NCI-H345 treated with DMSO at 0.1 percent for 48 hours (cell line): ENCODE data around the gene PPFIA4.
"Not testable (repeated sequence)": the region's sequence is repeated elsewhere in the genome, so short reads cannot be mapped to it uniquely, and the experiment has no call there.

Experiments used
- DNase-seq: peaks from one replicate; lab custom pipeline; 2025; ENCODE audit not compliant: unreplicated experiment; lab: John Stamatoyannopoulos, UW

Gene PPFIA4

DNA sequence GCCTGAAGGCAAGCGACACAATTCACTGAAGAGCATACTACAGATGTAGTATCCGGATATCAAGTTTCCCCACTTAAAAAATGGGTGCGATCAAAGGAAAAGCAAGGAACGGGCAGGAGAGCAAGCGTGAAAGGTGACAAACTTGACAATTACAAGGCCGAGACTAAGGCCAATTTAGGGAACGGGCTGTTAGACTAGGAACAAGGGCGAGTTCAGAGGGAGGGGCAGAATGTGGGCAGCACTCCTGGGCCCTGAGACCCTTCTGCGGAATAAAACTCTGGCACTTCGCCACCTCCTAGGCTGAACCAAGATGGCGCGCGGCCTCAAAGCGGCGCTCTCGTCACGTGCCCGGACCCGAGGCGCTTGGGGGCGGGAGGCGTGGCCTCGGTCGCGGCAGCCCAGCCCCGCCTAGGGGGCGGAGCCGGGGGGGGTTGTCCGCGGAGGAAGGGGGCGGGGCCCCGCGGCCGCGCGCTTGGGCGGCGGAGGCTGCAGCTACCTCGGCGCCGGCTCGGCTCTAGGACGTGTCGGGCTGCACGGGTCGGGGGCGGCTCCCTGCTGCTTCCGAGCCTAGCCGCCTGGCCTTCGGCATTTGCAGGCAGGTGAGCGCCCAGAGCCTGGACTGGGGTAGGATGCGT lies at the start of gene PPFIA4:
TSS of gene PPFIA4 (plus strand) at position 461 of the 635 bp plus-strand sequence. CDS start 12,518 bp downstream, outside the sequence.
- DNase-seq, result peak; percentile 88

DNA sequence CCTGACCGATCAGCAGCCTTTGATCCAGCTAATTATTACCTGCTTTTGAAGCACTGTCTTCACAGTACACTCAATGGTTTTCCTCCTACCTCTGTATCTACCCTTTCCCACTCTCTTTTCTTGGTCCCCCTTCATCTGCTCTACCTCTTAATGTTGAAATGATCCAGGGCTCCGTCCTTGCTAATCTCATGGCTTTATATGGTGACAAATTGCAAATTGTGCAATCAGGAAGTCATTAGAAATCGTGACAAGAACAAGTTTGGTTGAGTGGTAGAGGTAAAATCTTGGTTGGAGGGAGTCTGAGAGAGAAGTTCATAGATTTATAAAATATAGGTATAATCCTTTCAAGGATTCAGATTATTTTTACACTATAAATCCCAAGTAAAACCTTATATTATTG lies 49.7 kb upstream of the PPFIA4 start:
- DNase-seq, result no peak

- DNase-seq, result no peak
Observed at GRCh38 chr1:202979459-202979858, 46.8 kb upstream of the PPFIA4 start.

- DNase-seq, result no peak
Observed at GRCh38 chr1:202981939-202982338, 44.4 kb upstream of the PPFIA4 start.

GRCh38 chr1:202982715-202983430 lies 43.4 kb upstream of the PPFIA4 start:
- no peak for DNase-seq

DNA sequence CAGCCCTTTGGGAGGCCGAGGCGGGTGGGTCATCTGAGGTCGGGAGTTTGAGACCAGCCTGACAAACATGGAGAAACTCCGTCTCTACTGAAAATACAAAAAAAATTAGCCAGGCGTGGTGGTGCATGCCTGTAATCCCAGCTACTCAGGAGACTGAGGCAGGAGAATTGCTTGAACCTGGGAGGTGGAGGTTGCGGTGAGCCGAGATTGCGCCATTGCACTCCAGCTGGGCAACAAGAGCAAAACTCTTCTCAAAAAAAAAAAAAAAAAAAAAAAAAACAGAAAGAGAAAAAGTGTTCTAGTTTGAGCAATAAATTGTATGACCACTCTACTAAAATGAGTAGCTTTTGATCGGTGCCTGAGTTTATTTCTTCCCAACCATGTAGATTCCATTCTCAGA lies 40.2 kb upstream of the PPFIA4 start:
- not testable (repeated sequence) for DNase-seq

DNA sequence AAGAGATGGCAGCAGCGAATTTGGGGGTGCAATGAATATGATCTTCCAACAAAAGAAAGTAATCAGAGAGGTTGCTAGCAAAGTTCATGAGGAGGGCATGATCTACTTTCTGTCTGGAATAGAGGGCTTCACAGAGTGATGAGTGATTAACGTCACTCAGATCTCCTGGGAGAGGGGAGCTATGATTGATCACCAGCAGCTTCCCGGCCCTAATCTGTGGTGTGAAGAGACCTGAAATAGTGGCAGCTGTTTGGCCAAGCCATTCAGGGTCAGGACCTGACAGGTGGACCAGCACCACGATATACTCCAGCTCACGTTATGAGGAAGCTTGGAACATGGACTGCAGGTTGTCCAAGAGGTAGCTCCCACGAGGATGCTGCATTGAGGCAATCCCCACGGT lies 39.0 kb upstream of the PPFIA4 start:
- DNase-seq, result no peak

DNA sequence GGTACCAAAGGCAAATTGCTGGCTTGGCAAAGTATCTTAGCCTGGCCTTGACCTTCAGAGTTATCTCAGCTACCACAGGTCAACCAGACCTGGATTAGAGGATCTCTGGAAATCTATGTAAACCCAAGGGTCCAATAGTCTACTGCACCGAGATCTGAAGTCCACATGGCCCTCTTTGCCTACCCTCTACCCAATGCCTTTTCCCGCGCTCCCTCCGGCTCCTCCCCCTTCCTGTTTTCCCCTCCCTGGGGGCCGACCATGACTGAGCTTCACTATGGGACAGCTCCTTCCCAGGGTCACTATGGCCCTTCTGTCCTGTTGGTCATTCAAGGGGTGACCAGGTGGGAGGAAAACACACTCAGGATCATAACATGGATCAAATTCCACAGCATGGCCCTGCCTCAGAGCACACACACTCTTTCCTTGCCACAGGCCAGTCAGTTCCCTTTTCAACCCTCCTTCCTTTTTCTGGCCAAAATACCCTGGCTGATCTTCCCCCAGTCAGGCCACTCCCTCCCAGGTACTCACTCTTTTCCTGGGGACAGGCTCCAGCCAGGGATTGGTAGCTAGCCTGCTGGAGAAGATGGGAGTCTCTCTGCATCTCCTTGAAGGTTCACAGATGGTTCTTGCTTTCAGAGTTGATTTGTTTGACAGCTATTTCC lies 38.2 kb upstream of the PPFIA4 start:
- no peak for DNase-seq

DNA sequence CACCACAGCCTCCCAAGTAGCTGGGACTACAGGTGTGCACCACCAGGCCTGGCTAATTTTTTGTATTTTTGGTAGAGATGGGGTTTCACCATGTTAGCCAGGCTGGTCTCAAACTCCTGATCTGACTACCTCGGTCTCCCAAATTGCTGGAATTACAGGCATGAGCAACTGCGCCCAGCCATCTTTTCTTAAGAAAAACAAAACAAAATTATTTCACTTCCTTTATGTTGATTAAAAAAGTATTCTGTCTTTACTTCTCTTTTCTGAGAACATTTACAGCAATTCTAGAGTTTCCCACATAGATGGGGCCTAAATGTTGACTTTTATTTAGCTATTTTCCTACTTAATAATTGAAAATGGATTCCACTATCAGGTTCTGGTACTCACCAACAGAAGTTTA lies 36.4 kb upstream of the PPFIA4 start:
- DNase-seq, result no peak

DNA sequence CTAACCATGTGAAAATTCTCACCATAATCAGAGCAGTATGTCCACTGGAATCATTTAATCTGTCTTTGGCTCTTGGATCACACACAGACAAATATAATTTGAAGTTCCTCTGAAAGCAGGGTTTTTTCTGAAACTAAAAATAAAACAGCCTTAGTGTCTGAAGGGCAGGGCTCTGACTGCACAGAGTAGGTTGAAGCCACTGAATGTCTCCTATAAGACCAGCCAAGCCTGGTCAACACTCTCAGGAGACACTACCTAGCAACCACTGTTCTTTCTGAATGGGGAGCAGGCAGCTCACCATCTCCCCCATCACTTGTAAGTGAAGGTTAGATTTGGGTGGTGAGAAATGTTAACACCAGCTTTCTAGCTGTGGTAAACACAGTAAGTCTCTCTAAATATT lies 35.2 kb upstream of the PPFIA4 start:
- DNase-seq, result no peak

GRCh38 chr1:202994756-202995155 lies 31.5 kb upstream of the PPFIA4 start:
- DNase-seq, result no peak

DNA sequence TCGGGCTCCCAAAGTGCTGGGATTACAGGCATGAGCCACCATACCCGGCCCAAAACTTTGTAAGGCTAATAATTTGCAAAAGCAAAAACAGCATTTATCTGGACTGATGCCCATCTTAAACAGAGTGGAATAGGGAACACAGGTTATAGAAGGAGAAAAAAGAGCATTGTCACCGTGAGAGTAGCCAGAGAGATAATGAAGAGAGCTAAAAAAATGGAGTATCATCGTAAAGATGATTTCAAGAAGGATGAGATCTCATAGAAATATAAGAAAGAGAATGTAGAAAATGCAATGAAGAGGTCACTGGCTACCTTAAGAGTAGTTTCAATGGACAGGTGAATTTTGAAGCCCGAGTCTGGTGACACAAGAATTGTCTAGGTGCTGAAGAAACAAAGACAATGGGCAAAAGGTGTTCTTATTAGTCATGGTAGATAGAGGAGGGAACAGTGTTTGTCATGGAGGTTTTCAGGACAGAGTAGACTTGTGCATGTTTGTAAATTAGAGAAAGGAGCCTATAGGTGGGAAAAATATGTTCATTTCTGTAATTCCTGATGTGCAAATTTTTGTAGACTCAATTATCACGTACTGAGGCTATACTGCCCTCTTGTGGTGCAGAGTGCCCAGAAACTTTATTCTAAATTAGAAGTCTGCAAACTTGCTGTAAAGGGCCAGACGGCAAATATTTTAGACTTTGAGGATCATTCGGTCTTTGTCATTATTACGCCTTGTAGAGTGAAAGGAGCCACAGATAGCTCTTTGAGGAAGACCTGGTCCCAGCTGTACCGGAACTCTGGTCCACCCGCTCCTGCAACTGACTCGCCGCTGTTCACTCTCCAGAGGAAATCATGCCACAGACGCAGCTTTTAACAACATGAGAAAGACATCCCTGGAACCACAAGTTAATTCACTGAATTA lies 27.2 kb upstream of the PPFIA4 start:
- DNase-seq, result peak; percentile 31

DNA sequence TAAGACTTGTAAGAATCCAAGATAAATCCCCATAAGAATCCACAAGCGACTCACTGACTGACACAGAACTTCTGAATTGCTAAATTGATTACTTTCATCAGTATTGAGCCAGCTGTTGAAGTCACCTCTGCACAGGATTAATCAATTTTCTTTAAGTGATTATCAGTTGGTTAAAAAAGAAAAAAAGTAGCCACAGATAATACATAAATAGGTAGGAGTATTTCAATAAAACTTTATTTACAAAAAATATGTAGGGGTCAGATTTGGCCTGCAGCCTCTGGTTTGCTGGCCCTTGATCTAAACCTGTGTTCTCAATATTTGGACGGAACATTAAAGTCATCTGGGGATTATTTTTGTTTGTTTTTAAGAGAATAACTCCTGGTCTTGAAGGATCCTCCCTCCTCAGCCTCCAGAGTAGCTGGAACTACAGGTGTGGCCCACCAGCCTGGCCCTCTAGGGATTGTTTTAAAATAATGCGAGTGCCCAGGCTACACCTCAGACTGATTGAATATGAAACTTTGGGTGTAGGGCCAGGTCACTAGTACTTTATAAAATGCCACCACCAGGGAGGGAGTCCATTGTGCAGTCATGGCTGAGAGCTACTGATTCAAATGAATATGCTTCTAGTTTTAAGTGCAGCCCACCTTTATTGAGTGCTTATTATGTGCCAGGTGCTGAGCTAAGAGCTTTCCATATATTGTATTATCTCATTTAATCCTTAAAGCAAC lies 25.9 kb upstream of the PPFIA4 start:
- no peak for DNase-seq

DNA sequence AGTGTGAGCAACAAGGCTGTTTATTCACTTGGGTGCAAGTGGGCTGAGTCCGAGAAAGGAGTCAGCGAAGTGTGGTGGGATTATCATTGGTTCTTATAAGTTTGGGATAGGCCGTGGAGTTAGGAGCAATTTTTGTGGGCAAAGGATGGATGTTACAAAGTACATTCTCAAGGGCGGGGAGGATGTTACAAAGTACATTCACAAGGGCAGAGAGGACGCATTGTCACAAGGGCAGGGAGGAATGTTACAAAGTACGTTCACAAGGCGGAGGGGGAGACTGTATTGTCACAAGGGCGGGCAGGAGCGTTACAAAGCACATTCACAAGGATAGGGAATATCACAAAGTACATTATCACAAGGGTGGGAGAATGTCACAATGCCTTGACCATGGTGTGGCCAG lies 24.3 kb upstream of the PPFIA4 start:
- DNase-seq, result no peak

DNA sequence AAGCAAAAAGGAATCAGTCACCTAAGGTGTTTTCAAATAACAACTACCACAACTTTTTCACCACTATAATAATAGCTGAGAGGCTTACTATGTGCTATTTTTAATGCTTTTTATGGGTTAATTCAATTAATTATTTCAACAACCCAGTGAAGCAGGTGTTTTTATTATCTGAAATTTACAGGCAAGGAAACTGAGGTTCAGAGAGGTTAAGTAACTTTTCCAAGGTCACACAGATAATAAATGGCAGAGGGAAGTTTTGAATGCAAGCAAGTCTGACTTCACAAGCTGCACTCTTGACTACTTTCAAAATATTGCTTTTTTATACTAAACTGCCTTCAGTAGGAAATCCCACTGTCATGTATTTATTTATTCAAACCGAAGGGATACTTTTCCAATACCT lies 23.3 kb upstream of the PPFIA4 start:
- no peak for DNase-seq

DNA sequence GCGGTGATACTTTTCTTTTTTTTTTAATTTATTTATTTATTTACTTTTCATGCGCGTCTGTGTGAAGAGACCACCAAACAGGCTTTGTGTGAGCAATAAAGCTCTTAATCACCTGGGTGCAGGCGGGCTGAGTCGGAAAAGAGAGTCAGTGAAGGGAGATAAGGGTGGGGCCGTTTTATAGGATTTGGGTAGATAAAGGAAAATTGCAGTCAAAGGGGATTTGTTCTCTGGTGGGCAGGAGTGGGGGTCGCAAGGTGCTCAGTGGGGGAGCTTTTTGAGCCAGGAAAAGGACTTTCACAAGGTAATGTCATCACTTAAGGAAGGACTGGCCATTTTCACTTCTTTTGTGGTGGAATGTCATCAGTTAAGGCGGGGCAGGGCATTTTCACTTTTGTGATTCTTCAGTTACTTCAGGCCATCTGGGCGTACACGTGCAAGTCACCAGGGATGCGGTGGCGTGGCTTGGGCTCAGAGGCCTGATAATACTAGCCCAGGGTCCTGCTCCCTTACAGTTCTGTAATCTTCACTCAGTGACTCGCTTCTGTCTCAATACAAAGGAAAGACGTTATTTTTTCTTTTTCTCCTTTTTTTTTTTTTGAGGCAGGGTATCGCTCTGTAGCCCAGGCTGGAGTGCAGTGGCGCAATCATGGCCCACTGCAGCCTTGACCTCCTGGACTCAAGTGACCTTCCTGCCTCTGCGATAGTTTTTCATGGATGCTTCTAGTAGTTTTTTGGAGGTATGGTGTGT lies 20.7 kb upstream of the PPFIA4 start:
- not testable (repeated sequence) for DNase-seq

DNA sequence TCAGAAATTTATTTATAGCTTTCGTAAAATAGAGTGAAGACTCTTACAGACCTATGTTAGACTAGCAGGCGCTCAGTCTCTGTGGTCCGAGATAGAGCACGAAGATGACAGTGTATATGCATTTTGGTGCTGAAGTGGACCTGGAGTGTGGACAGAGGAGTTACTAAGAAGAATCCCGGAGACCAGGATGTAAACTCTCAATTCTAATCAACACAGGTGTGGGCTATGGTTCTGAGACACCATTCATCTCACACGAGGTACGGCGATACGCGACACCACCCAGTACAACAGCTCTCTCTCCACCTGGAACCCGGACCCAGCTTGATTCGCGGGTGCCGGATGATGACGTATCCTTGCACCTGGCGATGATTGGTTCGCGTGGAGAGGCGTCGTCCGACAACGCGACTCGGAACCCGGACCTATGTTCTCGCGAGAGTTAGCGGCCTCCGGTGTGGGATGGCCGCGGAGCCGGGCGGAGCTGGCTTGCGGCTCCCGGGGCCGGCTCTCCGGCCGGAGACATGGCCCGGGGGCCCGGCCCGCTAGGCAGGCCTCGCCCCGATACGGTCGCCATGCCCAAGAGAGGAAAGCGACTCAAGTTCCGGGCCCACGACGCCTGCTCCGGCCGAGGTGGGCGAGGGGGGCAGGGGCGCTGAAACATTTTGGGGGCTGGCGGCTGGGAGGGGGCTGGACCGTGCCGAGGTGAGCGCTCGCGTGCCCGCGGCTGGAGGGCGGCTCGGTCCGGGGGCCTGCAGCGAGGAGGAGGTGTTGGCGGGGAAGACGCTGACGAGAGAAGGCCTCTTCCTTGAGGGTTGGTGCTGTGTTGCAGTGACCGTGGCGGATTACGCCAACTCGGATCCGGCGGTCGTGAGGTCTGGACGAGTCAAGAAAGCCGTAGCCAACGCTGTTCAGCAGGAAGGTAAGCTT lies 19.1 kb upstream of the PPFIA4 start, which contains the start of gene TMEM183A:
TSS of gene TMEM183A (plus strand) at position 427 of the 924 bp plus-strand sequence. CDS start at position 519, 92 bp downstream.
- peak; percentile 92 for DNase-seq

GRCh38 chr1:203009185-203009584 lies 17.1 kb upstream of the PPFIA4 start:
- no peak for DNase-seq

GRCh38 chr1:203011582-203011981 lies 14.7 kb upstream of the PPFIA4 start:
- DNase-seq, result no peak
